Activated gamma-delta T cell treated with Interleukin-2 at 50 U/mL for 16 hours (primary cell): ENCODE data around the gene WDR19.
"Not testable (repeated sequence)": the region's sequence is repeated elsewhere in the genome, so short reads cannot be mapped to it uniquely, and the experiment has no call there.

Experiments used
- DNase-seq: peaks from one replicate; pipeline ENCODE4 v3.0.0-alpha.2; 2020

Gene WDR19

DNA sequence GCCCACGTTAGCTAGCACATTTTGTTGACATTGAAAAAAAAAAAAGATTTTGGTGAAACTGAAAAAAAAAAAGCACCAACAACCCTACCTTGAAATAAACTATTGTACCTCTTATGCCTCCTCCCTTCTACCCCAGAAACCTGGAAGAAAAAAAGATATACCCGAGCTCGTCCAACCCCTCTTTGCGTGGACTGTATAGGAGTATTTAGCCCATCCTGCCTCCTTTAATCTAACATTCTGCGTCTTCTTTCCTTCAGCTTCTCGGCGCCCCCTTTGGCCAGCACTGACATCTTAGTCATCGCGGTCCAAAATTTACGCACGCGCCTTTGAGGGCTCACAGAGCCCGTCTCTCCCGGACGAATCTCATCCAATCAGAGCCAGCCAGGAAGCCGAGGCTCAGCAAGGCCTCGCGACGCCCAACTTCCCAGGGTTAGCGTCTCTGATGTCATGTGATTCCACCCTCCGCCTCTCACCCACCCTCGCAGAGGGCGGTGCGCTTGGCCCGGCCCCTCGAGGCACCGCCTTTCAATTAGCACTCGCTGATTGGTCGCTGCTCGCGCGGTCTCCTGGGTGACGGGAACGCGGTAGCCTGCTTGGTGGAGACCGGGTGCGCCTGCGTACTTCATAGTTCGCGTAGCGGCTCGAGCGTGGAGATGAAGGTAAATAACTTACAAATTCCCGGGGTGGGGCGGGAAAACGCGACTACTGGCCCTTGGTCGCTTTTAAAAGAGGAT, at the start of gene WDR19:
Gene WDR19 (plus strand): TSS at position 625 of the 734 bp plus-strand sequence. CDS start 29 bp downstream, at position 654.
- DNase-seq: peak; percentile 98

DNA sequence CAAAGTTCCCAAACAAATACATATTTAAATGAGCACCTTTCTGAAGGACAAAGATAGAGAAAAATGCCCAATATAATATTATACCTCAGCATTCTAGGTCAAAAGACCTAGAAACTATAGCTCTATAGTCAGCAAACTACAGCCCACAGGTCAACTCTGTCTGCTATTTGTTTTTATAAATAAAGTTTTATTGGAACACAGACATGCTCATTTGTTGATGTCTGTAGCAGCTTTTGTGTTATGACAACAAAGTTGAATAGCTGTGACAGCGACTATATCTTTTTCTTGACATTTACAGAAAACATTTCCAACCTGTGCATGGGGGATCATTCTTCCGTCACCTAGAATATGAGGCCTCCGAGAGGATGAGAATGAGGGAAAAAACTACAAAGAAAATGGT, 48.7 kb upstream of the WDR19 start:
- no peak for DNase-seq

GRCh38 chr4:39134683-39135306, 47.5 kb upstream of the WDR19 start:
- DNase-seq: no peak

DNA sequence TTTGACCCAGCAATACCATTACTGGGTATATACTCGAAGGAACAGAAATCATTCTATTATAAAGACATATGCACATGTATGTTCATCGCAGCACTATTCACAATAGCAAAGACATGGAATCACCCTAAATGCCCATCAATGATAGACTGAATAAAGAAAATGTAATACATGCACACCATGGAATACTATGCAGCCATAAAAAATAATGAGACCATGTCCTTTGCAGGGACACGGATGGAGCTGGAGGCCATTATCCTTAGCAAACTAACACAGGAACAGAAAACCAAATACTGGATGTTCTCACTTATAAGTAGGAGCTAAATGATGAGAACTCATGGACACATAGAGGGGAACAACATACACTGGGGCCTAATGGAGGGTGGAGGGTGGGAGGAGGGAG, 44.1 kb upstream of the WDR19 start:
- DNase-seq: not testable (repeated sequence)

- no peak for DNase-seq
Measured at GRCh38 chr4:39146211-39146610, 36.1 kb upstream of the WDR19 start.

- DNase-seq: no peak
Measured at GRCh38 chr4:39154009-39154408, 28.3 kb upstream of the WDR19 start.

- no peak for DNase-seq
Measured at GRCh38 chr4:39157520-39157919, 24.8 kb upstream of the WDR19 start.

GRCh38 chr4:39166177-39166576, 16.2 kb upstream of the WDR19 start:
- DNase-seq: no peak

- no peak for DNase-seq
Measured at GRCh38 chr4:39166669-39167068, 15.7 kb upstream of the WDR19 start.

DNA sequence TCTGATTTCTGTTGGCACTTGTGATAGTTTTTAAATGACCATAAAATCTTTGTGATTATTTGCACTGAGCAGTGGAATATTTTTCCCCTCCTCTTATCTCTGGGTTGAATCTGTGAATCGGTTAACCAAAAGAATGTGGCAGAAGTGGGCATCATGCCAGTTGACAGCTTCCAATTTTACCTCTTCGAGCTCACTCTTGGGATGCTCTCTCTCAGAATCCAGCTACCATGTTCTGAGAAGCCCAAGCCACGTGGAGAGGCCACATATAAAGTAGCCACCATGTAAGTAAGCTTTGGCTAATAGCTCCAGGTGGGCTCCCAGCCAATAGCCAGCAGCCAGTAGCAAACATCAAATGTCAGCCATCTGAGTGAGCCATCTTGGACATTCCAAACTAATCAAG, 12.9 kb upstream of the WDR19 start:
- DNase-seq: no peak

DNA sequence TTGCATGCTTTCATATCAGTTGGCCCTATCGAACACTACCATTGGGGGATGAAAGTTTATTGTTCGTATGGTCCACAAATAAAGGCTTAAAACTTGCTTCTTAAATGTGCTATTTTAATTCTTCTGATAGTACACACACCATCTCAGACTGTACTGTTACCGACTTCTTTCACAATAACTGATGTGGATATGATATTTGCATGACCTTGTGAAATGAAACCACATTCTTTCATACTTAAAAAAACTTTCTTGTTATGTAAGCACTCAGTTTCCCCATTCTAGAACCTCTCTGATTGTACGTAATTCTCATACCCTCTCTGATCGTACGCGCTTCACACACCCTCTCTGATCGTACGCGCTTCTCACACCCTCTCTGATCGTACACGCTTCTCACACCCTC, 12.0 kb upstream of the WDR19 start:
- DNase-seq: no peak

DNA sequence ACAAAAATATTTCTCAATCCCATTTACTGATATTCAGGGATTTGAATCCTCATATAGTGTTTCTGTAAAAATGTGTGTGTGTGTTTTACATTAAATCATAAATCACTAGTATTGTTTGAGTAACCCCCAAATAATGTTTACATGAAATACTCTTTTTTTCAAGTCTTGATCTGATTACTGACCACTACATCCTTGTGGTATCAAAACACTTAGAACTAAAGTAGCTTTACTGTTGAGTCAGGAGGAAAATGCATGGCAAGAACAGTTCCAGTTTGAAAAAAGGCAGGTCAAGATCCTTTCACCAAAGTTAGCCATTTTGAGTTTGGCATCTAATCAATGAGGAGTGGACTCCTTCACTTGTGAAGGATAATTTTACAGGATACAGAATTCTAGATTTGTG, 3.6 kb upstream of the WDR19 start:
- no peak for DNase-seq

DNA sequence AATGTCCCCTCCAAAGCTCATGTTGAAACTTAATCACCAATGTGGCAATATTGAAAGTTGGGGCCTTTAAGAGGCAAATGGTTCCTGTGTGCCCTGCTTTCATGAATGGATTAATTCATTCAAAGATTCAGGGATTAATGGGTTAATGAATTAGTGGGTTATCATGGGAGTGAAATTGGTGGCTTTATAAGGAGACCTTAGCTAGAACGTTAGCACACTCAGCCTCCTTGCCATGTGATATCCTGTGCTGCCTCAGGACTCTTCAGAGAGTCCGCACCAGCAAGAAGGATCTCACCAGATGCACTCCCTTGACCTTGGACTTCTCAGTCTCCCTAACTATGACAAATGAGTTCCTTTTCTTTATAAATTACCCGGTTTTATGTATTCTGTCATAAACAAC, 2.6 kb upstream of the WDR19 start:
- no peak for DNase-seq

DNA sequence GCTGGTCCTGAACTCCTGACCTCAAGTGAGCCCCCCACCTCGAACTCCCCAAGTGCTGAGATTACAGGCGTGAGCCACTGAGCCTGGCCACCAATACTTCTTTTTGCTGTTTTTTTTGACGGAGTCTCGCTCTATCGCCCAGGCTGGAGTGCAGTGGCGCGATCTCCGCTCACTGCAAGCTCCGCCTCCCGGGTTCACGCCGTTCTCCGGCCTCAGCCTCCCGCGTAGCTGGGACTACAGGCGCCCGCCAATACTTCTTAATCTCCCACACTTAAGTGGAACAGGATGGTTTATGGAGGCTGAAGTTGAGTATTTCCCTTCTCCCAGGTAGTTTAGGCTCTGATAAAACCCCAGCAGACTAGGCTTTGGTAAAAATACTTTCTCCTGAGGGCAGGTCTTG, 1.7 kb upstream of the WDR19 start:
- DNase-seq: not testable (repeated sequence)

GRCh38 chr4:39181520-39181904, 817 bp upstream of the WDR19 start:
- DNase-seq: no peak

GRCh38 chr4:39201963-39202362, 19.6 kb downstream of the WDR19 start:
- DNase-seq: no peak

DNA sequence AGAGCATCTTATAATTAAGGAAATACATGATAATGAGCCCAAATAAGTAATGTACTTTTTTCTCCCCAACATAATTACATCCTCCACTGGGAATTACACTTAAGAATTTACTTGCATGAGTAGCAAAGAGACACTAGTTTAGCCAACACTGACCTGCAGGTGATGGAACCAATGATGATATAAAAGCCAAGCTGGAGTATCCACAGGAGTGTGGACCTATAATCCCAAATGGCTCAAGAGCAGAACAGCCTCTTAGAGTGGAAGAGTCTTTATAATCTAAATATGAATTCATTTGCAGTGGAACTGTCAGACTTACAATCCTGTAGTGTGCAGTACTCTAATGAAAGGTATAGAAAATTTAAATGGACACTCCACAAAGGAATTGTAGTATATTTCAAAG, 22.2 kb downstream of the WDR19 start:
- no peak for DNase-seq

DNA sequence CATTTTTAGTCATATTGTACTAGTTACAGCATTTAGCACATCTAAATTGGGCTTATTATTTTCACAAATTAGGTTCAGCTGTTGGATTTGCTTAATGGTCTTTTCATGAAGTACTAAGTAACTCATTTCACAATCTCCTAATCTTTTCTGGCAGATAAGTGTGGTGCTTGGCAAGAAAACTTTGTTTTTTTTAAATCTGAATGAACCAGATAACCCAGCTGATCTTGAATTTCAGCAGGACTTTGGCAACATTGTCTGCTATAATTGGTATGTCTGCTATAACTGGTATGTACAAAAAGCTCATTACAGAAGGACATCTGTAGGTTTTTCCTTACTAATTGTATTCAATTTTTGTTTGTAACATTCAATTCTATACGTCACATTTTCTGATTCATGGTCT, 22.7 kb downstream of the WDR19 start:
- no peak for DNase-seq

DNA sequence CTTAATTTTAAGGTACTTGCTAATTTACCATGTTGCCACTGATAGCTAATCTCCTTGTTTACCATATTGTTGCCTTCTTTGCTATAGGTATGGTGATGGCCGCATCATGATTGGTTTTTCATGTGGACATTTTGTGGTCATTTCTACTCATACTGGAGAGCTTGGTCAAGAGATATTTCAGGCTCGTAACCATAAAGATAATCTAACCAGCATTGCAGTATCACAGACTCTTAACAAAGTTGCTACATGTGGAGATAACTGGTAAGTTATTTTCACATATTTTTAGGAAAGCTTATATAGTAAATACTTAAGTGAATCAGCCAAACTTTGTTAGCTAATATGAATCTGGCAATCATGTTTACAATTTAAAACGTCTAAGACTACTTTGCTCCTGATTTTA, 23.1 kb downstream of the WDR19 start:
- no peak for DNase-seq

DNA sequence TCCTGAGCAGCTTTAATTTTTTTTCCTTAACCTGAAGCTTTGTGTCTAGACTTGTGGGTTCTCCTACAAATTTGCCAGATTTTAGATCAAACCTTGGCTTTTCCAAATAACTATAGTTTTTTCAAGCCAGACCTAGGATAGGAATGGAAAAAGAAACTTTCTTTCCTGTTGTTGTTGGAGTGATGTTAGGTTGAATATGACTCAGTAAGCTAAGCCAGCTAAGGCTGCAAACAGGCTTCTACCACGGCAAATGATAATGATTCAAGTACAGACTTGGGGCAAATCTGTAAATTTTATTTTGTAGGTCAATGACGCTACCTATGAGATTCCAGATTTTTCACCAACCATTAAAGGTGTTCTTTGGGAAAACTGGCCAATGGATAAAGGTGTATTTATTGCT, 45.6 kb downstream of the WDR19 start:
- DNase-seq: no peak

- no peak for DNase-seq
Measured at GRCh38 chr4:39228377-39228776, 46.0 kb downstream of the WDR19 start.

DNA sequence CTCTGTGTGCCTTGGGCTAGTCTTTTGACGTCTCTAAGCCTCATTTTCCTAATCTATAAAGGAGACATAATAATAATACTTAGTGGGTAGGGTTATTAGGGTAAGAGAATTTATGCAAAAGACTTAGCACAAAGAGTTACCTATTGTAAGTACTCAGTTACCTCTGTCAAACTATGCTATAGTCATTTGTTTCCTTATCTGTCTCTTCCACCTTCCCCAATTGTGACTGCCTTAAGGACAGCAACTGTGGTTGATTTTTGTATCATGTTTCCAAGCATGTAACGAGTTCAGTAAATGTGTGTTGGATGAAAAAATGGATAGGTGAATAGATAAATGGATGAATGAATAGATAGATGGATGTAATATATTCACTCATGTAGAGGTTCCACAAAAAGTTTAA, 48.1 kb downstream of the WDR19 start:
- DNase-seq: no peak

DNA sequence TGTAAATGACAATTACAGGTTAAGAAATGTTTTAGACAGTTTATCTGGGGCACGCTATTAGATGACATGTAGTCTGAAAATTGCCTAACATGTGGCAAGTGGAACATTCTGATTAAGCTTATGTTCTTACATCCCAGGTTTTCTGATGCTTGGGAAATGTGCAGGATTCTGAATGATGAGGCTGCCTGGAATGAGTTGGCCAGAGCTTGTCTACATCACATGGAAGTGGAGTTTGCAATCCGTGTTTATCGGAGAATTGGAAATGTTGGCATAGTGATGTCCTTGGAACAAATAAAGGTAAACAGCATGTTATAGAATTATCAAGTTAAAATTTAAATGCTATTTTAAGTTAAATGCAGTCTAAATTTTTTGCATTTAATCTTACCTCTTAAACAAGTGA, 49.3 kb downstream of the WDR19 start:
- DNase-seq: no peak

GRCh38 chr4:39232100-39232499, 49.8 kb downstream of the WDR19 start:
- no peak for DNase-seq

- no peak for DNase-seq
Measured at GRCh38 chr4:39233114-39233513, 50.8 kb downstream of the WDR19 start.
